Skeletal muscle cell (primary cell): ENCODE data around the gene UHRF1.
"Not testable (repeated sequence)": the region's sequence is repeated elsewhere in the genome, so short reads cannot be mapped to it uniquely, and the experiment has no call there.

ENCODE experiments used
- DNase-seq: peaks from one replicate; pipeline ENCODE4 v3.0.0-alpha.2; 2010; ENCODE audit warnings: low read depth
- H3K4me3 ChIP-seq: 2 replicates; pipeline ENCODE4 v1.5.1; 2011; ENCODE audit warnings: low read depth, mild to moderate bottlenecking, control low read depth, low read length, moderate library complexity

Gene UHRF1

DNA sequence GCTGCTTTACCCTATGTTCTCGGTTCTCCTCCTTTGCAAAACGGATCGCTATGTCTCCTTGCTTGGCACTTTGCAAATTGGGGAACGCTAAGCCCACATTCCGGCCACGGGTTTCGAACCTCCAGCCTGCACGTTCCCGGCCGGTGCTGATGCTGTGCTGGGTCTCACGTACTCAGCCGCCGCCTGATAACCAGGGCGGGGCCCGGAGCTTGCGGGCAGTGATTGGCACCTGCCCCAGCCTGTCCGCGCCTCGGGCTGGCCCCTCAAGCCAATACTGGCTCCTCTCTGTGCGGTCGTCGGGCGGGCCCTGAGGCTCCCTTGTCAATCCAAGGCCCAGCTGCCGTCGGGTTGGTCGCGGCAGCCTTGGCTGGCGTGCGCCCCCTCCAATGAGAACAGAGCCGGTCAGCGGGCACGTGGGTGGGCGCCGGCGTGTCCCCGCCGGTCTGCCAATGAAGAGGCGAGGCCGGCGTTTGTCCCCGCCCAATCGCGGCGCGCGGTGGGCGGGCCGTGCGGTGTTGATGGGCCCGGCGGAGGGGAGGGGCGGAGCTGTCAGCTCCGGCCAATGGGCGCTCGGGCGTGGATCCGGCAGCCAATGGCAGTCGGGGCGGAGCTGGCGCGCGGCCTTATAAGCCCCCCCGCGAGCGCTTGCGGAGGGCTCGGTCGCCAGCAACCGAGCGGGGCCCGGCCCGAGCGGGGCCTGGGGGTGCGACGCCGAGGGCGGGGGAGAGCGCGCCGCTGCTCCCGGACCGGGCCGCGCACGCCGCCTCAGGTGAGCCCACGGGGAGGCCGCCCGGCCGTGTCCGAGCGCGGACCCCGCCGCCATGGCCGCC lies 59.4 kb downstream of the UHRF1 start, which contains the start of gene KDM4B:
TSS of gene KDM4B (plus strand) at position 652 of the 830 bp plus-strand sequence. CDS start 63,778 bp downstream, outside the sequence.
- H3K4me3 ChIP-seq = peak within 1 kb of the TSS; percentile 75
- DNase-seq = peak; percentile 99

DNA sequence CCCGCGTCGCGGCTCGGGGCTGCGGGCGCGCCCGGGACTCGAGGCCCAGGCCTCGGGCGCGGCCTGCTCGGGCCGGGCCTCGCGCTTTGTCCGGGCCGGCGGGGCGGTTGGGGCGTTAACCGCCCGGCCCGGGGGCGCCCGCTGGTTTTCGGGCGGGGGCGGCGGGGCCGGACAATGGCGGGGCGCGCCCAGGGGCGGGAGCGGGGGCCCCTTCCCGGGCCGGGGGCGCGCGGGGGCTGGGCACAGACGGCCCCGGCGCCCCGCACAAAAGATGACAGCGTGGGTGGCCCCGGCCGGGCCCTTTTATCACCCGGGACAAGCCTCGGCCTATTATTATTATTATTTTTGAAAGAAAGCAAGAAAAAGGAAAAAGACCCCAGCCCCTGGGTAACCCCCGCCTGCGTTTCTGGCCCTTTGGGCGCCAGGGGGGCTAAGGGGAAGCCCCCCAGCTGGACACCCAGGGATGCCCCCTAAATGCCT lies 60.0 kb downstream of the UHRF1 start:
- no peak for DNase-seq
- H3K4me3 ChIP-seq = peak overlapping the region; percentile 75

DNA sequence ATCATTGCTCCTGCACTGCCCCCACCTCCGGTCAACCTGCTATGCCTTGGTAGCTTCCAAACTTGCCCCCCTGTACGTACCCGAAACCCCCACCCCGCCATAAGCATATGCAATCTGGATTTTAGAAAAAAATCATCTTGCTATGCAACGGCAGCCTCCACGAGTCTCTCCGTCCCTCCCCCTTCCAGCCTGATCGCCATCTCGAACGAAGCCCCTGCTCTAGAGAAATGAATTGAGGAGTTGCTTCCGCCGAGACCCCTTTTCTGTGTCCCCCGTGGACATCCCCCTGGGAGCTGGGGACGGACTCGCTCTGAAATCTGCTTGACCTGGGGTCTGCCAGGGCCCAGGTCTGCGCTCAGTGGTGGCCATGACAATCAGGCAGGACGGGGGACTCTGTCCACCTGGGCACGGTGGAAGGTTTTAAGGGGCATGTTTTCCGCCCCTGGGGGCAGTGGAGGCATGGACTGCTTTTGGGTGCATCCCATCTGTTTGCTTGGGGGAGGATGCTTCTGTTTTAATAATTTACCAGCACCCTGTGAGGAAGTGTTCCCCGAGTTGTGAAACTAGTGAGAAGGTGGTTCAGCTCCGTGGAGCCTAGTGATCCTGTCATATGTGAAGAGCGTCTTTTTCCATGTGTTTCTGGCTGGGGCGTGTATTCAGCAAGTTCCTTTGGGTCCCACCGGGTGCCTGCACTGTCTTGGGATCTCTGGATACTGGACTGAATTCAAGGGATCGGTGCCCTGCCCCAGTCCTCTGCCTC lies 60.7 kb downstream of the UHRF1 start:
- peak overlapping the region; percentile 75 for H3K4me3 ChIP-seq
- DNase-seq = no peak

DNA sequence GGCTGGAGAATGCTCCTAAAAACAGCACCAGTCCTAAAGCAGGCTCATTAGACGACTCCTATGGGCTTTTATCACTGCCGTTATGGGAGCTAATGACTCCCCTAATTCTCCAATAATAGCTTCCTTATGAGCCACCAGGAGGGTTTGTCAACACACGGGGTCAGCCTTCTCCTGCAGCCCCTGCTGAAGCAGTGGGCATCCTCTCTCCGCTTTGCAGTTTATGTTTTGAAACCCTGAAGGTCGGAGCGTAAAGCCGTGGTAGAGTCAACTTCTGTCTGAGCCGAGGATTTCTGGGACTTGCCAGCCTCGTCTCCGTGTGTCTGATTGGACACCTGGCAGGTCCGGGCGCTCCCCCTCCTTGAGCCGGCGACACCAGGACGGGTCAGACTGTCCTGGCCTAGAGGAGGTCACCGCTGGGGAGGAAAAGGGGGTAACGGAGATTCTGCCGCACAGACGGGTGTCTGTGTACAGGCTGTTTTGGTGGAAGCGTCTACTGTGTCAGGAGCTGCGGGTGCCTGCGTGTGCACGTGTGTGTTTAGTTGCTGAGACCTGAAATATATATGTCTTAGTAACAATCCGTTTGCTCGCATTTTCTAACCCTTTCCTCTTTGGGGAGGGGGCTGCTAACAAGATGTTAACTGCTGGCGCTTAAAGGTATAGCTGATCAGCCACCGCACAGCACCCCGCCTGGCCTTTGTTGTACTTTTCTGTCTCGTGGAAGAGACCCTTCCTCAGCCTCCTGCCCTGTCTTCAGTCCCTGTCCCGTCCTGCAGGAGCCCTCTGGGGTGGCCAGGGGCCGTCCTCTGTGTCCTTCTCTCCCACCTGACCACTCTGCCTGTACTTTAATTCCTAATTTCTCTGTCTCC lies 61.5 kb downstream of the UHRF1 start:
- DNase-seq = no peak
- H3K4me3 ChIP-seq = peak overlapping the region; percentile 75

DNA sequence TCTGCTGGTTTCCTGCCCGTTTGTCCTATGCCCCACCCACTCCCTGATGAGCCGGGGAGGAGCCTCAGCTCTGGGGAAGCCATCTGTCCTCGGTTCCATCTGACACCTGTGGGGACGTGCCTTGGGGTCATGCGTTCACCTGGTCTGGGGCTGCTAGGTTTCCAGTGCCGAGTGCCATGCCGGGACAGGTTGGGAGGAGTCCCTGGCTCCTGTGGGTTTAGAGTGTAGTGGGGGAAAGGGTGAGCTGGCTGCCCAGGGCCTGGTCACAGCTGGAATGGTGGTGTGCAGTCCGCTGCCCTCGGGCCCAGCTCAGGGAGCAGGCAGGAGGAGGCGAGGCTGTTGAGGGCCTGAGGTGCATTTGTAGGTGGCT lies 62.1 kb downstream of the UHRF1 start:
- DNase-seq = no peak
- peak overlapping the region; percentile 75 for H3K4me3 ChIP-seq

DNA sequence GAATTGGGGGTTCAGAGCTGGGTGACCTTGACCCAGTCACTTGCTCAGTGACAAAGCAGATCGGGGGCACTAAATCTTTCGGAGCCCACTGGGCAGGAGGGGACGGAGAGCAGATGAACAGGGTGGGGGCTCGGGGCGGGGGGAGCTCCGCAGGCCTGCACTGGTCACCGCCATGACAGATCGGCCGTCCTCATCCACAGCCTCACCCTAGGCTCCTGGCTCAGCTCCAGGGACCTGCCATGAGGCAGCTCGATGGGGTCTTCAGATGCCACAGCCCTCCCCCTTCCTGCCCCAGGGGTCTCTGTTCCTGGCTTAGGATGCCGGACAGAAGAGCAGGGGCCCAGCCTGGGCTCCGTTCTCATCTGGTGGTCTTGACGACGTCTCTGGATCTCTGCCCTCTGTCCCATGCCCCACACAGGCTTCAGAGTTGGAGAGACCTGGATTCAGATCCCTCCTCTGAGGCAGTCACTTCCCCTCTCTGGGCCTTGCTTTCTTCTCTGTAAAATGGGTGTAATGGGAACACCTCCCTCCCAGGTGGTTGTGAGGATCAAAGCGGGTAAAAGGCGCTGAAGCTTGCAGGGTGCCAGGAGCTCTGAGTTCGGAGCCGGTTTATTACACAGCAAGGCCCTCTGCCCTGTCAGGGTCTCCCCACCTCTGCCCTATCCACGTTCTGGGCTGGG lies 62.7 kb downstream of the UHRF1 start:
- DNase-seq = no peak
- peak overlapping the region; percentile 75 for H3K4me3 ChIP-seq

DNA sequence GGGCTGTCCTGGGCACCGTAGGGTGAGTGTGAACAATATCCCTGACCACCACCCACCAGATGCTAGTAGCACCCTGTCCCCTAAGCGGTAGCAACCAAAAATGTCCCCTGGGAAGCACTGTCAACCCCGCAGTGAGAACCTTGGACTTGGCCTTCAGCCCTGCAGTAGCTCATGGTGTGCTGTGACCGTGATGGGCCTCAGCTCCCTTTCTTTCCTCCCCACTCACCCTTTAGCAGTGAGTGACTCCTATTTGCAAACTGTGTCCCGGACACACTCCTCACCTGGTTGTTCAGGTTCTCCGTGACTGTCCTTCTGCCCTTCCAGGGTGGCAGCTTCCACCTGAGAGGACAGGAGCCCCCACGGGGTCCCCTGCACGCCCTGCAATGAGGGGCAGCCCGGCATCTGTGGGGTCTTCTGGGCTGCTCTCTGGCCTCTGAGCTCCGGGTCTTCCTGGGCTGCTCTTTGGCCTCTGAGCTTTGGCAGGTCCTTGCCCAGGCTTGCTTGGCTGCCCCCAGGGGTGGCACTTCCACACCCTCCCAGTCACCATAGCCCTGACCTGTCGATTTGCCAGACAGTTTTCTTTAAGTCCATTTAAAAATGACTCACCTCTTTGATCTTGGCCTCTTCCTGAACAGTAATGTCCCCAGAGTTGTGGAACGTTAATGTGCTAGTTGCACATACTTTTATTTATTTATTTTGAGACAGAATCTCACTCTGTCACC lies 63.4 kb downstream of the UHRF1 start:
- DNase-seq = no peak
- H3K4me3 ChIP-seq = no peak overlapping the region

DNA sequence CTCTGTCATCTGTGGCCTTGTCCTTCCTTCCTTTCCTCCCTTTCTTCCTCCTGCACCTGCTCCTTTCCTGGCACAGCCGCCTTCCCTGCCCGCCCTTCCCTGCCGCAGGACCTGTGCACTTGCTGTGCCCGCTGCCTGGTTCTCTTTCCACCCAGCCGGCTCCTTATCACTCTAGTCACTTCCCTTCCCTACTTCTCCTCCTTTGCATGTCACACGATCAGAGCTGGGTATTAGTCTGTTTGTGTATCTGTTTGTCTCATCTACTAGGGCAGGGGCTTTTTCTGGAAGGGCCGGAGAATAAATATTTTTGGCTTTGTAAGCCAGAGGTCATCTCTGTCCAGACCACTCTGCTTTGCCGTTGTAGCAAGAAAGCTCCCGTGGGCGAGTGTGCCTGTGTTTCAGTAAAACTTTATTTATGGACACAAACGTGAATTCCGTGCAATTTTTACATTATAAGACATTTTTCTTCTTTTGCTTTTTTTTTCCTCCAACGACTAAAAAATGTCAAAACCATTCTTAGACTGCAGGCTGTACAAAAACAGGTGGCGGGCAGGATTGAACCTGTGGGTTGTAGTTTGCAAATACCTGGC lies 65.7 kb downstream of the UHRF1 start:
- H3K4me3 ChIP-seq = no peak overlapping the region
- DNase-seq = no peak

DNA sequence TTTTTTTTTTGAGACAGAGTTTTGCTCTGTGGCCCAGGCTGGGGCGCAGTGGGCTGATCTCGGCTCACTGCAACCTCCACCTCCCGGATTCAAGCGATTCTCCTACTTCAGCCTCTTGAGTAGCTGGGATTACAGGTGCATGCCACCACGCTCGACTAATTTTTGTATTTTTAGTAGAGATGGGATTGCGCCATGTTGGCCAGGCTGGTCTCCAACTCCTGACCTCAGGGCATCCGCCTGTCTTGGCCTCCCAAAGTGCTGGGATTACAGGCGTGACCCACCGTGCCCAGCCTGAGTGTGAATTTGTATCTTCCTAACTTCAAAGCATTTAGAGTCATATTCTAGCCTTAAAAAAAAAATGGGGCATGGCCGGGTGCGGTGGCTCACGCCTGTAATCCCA lies 66.3 kb downstream of the UHRF1 start:
- DNase-seq, H3K4me3 ChIP-seq: not testable (repeated sequence)

DNA sequence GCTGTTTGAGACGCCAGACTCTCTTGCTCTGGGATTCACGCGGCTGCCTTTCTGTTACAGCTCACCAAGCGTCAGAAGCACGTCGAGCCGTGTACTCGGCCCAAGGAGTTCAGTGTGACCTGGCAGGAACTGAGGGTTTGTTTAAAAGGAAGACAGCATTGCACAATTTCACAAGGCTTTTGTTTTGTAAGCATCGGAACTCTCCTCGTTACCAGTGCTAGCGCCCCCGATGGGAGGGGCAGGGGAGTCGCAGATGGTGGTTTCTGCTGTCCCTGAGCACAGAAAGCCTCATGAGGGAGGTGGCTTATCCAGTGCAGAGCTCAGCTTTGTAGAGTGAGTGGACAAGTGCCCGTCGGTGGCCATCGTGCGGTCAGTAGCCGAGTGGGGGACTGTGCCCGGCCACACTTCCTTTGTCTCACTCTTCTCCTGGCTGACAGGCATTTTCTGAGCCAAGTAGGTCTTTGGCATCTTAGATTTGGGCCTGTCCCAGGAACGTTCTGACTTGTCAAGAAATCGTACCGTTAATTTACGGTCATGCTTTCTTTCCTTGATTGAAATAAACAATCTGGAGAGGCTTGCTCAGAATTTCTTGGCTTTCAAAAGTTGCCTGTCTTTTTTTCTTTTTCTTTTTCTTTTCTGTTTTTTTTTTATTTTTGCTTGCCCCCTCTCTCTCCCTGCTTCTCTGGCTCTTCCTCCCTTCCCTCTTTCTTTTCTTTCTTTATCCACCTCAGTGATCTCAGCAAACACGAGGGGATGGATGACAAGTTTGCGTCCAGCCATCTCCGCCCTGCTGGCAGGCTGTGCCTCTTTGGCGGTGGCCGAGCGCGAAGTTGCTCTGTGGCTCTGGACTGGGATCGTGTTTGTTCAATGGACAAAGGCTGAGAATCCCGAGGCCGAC lies 67.3 kb downstream of the UHRF1 start:
- peak; percentile 89 for DNase-seq
- no peak overlapping the region for H3K4me3 ChIP-seq

DNA sequence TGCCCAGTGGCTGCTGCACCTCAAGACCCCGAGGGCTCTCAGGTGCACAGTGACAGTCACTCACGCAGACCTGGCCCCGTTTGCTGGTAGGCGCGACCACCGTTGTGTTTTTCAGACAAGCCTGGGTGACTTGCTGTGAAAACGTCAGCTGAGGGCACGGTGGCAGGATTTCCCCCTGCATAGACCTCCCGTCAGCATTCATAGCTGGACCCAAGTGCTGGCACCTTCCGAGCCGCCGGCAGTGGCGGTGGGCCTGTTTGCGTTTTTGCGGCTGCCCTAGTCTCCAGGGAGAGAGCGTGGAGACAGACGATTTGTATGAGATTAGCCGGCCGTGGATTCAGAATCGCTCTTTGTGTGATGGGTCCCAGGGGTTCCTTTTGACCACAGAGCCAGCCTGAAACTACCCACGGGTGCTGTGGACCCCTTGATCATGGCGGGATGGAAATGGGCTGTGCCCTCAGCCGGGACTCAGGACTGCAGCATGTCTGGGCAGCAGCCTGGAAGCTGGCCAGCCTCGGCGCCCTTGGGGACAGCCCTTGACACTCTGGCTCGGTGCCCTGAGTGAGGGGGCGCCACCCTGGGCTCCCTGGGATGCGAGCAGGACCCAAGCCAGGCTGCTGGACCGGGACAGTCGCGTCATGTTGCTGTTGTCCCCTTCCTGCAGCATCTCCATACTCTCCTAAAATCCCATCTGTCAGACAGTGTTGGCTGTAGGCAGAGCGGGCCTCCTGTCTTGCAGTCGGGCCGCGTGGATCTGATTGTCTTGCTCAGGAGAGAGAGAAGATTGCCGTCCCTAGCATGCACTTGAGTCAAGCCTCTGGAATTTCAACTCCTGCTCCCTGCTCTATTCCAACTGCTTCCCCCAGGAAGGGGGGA lies 68.2 kb downstream of the UHRF1 start:
- peak; percentile 77 for DNase-seq
- H3K4me3 ChIP-seq = no peak overlapping the region

DNA sequence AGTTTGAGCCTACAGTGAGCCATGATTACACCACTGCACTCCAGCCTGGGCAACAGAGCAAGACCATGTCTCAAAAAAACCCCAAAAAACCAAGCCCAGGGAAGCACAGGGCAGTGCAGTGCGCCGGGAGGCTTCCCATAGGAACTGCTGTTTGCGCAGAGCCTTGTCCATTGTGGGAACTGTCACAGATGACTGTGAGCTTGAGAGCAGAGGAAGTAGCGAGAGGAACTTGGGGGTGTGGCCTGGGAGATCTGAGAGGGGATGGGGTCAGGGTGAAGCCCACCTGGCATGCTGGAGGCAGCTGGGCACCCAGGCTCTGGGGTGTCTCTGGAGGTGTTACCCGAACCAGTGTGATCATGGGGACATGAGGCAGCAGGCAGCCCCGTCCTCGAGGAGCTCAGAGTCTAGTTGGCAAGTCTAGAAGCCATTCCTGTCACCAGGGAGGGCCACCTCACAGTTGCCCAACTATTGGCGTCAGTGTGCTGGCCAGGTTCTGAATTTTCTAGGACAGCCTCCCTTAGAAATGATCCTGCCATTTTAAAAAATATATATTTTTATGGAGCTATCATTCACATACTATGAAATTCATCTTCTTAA lies 70.0 kb downstream of the UHRF1 start:
- no peak for DNase-seq
- H3K4me3 ChIP-seq = no peak overlapping the region

DNA sequence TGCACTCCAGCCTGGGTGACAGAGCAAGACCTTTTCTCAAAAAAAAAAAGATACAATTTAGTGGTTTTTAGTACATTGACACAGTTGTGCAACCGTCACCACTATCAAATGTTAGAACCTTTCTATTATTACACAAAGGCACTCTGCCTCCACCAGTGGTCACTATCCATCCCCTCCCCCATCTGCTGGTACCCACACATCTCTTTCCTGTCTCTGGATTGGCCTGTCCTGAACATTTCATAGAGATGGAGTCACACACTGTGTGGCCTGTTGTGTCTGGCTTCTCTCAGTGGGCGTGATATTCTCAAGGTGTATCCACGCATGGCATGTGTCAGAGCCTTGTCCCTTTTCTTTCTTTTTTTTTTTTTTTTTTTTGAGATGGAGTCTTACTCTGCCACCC lies 70.8 kb downstream of the UHRF1 start:
- no peak overlapping the region for H3K4me3 ChIP-seq
- no peak for DNase-seq

DNA sequence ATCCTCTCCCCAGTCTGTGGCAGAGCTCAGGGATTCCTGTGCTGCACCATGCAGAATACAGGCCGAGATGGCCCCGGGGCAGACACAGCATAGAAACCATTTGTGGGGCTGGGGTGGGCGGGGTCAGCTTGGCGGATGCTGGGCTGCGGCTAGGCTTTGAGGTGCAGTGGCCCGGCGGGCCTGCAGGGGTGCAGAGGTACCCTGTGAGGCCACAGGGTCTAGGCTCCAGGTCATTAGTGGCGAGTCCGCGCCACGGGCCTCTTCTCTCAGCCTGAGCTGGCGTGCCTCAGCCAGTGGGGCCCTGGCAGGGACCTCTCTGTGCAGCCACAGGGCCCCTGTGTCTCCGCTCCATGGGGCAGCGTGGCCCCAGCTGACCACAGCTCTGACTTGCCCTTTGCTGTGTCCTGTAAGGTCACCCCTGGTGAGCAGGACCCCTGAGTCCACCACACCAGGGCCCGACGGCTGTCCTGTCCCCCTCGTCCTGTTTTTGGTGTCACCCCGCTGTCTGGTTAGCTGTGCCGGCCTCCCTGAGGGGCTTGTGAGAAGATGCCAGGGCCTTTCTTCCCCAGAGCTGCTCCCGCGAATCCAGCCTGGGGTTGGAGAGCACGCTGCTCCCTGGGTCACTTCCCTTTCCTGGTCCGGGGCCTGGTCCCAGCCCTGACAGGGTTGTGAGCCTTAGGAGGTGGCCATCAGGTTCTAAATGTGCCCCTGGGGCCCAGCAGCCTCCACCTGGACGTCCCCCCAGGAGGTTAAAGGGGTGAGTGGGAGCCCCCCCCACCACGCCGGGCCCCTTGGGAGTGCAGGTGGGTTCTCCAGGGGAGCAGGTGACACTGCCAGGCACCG lies 71.8 kb downstream of the UHRF1 start:
- no peak for DNase-seq
- no peak overlapping the region for H3K4me3 ChIP-seq

DNA sequence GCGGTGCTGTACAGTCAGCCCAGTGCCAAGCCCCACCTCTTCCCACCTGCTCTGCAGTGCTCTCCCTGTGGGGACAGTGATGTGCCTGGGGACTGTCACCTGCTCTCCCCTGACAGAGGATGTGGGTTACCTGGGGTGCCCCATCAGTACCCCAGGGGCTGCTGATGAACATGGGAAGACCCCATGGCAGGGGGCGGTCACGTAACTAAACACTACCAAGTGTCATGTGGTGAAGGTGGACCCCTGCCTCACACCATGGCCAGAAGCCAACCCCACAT lies 72.3 kb downstream of the UHRF1 start:
- H3K4me3 ChIP-seq = no peak overlapping the region
- DNase-seq = no peak
